ENCODE measurements around the gene SNX21. TPM values are rescaled to one million over a fixed set of nuclear protein-coding genes. Genes with fewer than 3 reads are reported as not detected.

SNX21 gene
- total RNA-seq, 4 donors from 2014 or later: 54.0 to 78.5 (median 63.5) TPM

DNA sequence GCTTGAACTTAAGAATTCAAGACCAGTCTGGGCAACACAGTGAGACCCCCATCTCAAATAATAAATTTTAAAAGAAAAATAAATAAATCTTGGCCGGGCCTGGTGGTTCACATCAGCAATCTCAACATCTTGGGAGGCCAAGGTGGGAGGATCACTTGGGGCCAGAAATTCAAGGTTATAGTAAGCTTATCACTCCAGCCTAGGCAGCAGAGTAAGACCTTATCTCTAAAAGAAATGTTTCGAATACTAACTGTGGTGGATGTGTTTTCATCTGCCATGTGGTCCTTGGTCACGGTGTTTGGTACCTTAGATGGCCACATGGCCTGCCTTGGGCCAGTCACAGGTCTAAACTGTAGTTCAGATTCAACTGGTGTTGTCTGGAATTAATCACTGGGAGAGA, 15.4 kb upstream of the SNX21 start:
- H3K9me3 ChIP-seq: no peaks in the 10 kb centered on the region

DNA sequence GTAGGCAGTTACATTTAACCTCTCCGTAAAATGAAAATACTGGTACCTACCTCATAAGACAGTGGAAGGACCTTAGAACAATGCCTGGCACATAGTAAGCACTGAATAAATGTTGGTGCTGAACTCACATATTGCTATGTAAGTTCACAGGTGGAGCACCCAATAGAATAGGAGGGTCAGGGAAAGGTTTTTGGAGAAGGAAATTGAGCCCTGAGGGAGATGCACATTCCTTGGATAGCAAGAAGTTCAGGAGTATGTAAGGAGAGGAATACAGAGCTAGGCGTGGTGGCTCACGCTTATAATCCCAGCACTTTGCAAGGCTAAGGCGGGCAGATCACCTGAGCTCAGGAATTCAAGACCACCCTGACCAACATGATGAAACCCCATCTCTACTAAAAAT, 14.1 kb upstream of the SNX21 start:
- Histone ChIP-seq H3K4me1 (peaks cover 13 to 40% (median 36%) of the 10 kb centered on the region in 4 donors), H3K27me3 (peaks cover 0 to 26% (median 0%) of the 10 kb centered on the region in 4 donors), H3K4me3 (no peak overlapping the region), H3K9me3 (no peaks in the 10 kb centered on the region), H3K27ac (replicated peaks in 1 of 4) (no peak overlapping the region), H3K36me3 (no peaks in the 10 kb centered on the region)
- intact Hi-C loops (cut with DNase I): no loop called here
- DNase-seq (ENCODE audit: extremely low spot score): no peak
- WGBS: 96% methylated on average over 4 of the region's 4 CpGs
- TF ChIP-seq POLR2A (IDR thresholded peaks at IDR 0.05; ENCODE audit: low read depth) (no peak), POLR2AphosphoS5 (IDR thresholded peaks at IDR 0.05) (no peak), EP300 (IDR thresholded peaks at IDR 0.05) (no peak)
- TF ChIP-seq, protein P1, sequence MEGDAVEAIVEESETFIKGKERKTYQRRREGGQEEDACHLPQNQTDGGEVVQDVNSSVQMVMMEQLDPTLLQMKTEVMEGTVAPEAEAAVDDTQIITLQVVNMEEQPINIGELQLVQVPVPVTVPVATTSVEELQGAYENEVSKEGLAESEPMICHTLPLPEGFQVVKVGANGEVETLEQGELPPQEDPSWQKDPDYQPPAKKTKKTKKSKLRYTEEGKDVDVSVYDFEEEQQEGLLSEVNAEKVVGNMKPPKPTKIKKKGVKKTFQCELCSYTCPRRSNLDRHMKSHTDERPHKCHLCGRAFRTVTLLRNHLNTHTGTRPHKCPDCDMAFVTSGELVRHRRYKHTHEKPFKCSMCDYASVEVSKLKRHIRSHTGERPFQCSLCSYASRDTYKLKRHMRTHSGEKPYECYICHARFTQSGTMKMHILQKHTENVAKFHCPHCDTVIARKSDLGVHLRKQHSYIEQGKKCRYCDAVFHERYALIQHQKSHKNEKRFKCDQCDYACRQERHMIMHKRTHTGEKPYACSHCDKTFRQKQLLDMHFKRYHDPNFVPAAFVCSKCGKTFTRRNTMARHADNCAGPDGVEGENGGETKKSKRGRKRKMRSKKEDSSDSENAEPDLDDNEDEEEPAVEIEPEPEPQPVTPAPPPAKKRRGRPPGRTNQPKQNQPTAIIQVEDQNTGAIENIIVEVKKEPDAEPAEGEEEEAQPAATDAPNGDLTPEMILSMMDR (IDR thresholded peaks at IDR 0.05): no peak

More for the DNA sequence above, 15.4 kb upstream of the SNX21 start:
- Histone ChIP-seq H3K27ac (replicated peaks in 1 of 4) (peak overlapping the region; percentile 50 to 60 (median 57)), H3K36me3 (no peaks in the 10 kb centered on the region), H3K4me1 (peaks cover 6 to 28% (median 25%) of the 10 kb centered on the region in 4 donors), H3K27me3 (peaks cover 0 to 17% (median 0%) of the 10 kb centered on the region in 4 donors), H3K4me3 (no peak overlapping the region)
- 66% methylated on average over 3 of the region's 3 CpGs for WGBS
- DNase-seq (ENCODE audit: extremely low spot score): no peak
- intact Hi-C loops (cut with DNase I): no loop called here
- TF ChIP-seq, protein P1 (IDR thresholded peaks at IDR 0.05): no peak
- TF ChIP-seq EP300 (IDR thresholded peaks at IDR 0.05): no peak
- TF ChIP-seq POLR2AphosphoS5 (IDR thresholded peaks at IDR 0.05): no peak
- TF ChIP-seq POLR2A (IDR thresholded peaks at IDR 0.05; ENCODE audit: low read depth): no peak

DNA sequence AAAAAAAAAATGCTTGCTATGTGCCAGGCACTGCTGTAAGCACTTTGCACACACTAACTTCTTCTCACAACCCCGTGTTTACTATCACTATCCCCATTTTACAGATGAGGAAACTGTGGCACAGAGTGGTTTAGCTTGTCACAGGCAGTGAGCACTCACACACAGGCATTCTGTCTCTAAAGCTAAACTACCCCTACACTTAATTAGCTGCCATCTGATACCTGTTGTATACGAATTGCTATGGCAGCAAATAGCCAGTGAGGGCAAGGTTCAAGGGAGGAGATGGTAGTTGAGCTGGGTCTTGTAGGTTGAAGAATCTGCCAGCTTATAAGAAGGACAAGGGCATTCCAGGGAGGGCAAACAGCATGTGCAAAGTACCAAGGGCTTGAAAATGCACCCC, 11.7 kb upstream of the SNX21 start:
- peaks cover 0 to 26% (median 0%) of the 10 kb centered on the region in 4 donors for H3K27me3 ChIP-seq
- peaks cover 23 to 62% (median 50%) of the 10 kb centered on the region in 4 donors for H3K4me1 ChIP-seq
- intact Hi-C loops (cut with DNase I): no loop called here
- DNase-seq (ENCODE audit: extremely low spot score): no peak
- TF ChIP-seq POLR2AphosphoS5 (IDR thresholded peaks at IDR 0.05) (no peak), EP300 (IDR thresholded peaks at IDR 0.05) (no peak)
- TF ChIP-seq, protein P1 (IDR thresholded peaks at IDR 0.05): no peak
- 81% methylated on average over 2 of the region's 2 CpGs for whole genome bisulfite sequencing
- H3K36me3 ChIP-seq: no peaks in the 10 kb centered on the region
- no peak overlapping the region for H3K27ac ChIP-seq (replicated peaks in 1 of 4)
- no peak overlapping the region for H3K4me3 ChIP-seq
- no peaks in the 10 kb centered on the region for H3K9me3 ChIP-seq

DNA sequence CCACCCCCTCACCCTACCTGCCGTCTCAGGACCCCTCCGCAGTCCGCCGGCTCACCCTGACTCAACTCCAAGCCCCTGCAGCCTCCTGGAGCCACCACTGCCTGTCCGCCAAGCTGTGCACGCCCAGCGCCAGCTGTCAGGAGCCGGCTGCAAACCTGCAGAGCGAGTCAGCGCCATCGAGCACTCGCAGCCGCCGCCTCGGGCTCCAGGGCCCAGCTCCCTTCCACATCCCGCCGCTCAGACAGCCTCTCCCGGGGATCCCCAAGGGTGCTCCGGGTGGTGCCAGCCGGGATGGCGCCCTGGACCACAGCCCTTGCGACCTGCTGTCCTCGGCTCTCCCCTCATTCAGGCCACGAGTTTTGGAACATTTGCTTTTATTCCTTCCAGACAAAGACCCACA, 10.7 kb upstream of the SNX21 start:
- TF ChIP-seq POLR2AphosphoS5 (IDR thresholded peaks at IDR 0.05) (no peak), EP300 (IDR thresholded peaks at IDR 0.05) (no peak), POLR2A (IDR thresholded peaks at IDR 0.05; ENCODE audit: low read depth) (no peak)
- TF ChIP-seq, protein P1 (IDR thresholded peaks at IDR 0.05): no peak
- H3K27ac ChIP-seq (replicated peaks in 1 of 4): no peak overlapping the region

More for the DNA sequence above, 10.7 kb upstream of the SNX21 start:
- Histone ChIP-seq H3K4me1 (peaks cover 23 to 60% (median 44%) of the 10 kb centered on the region in 4 donors), H3K9me3 (no peaks in the 10 kb centered on the region), H3K4me3 (peak overlapping the region; percentile 16 to 37 (median 22)), H3K36me3 (no peaks in the 10 kb centered on the region), H3K27me3 (peaks cover 0 to 26% (median 0%) of the 10 kb centered on the region in 4 donors)
- no CpG with 5 or more reads among the region's 24 CpGs for WGBS
- no peak for DNase-seq (ENCODE audit: extremely low spot score)
- intact Hi-C loops (cut with DNase I): no loop called here
